ENCODE results near the gene PVALEF. TPM values are rescaled to one million over a fixed set of nuclear protein-coding genes. Genes with fewer than 3 reads are reported as not detected.

The PVALEF gene
- total and polyA plus RNA-seq, 2 of the 8 experiments (the other 6 are each of a cell fraction or from before 2014, with no cell fraction given) = 0.03 TPM; not detected in 1

GRCh38 chr17:81129711-81130367 is 35.5 kb upstream of the PVALEF start:
- H3K23ac ChIP-seq (ENCODE audit: insufficient read length) = no peak overlapping the region
- H2BK120ac ChIP-seq (replicated peaks; ENCODE audit: low read depth, low read length) = no peak overlapping the region
- peaks cover 0 to 11% (median 6%) of the 10 kb centered on the region in 4 experiments; a peak in 3 of 7 replicates for H3K4me1 ChIP-seq (replicated peaks in 1 of 4; ENCODE audit: control insufficient read depth in 3 of 4, insufficient read depth in 4 of 4, low read length in 3 of 4)
- no peak overlapping the region for H3K56ac ChIP-seq (replicated peaks; ENCODE audit: insufficient read length, low read depth, low read length)
- no peak overlapping the region for H3K14ac ChIP-seq (ENCODE audit: insufficient read length)
- H3K79me2 ChIP-seq (ENCODE audit: control insufficient read depth in 1 of 2, insufficient read depth in 2 of 2, low read length in 2 of 2) = no peaks in the 10 kb centered on the region
- H3K4me3 ChIP-seq (ENCODE audit: extremely low read depth in 1 of 4, insufficient read depth in 2 of 4, low read depth in 3 of 4, low read length in 4 of 4) = no peak overlapping the region
- no peak overlapping the region for H4K91ac ChIP-seq (replicated peaks; ENCODE audit: insufficient read length, low read length)
- 90% methylated on average over 14 of the region's 14 CpGs; no CpG with 5 or more reads in 1 of the 2 experiments for WGBS, 2 experiments (ENCODE audit: extremely low coverage in 1 of 2, insufficient coverage in 1 of 2, insufficient read length in 1 of 2, insufficient replicate concordance in 2 of 2, low coverage in 1 of 2, low lambda C conversion rate in 2 of 2, missing lambda C conversion rate in 1 of 2)
- H2BK12ac ChIP-seq (ENCODE audit: low read depth, low read length) = no peak overlapping the region
- no peak for FAIRE-seq
- H2BK20ac ChIP-seq (ENCODE audit: low read length) = no peak overlapping the region
- no peak overlapping the region for H3K9ac ChIP-seq (replicated peaks in 1 of 4; ENCODE audit: extremely low read depth in 1 of 4, low read depth in 3 of 4, low read length in 3 of 4)
- ChIA-PET CTCF (ENCODE audit: partially characterized antibody) (interaction anchor here (0.7 to 1.6 kb wide), 27 partner anchors 8 to 141 kb away, joined by 3 to 8 read pairs (median 3); no protein-coding TSS in a partner anchor), POLR2A (ENCODE audit: partially characterized antibody) (interaction anchor here (1.3 kb wide), 1 partner anchor 10 kb away, joined by 3 read pairs; no protein-coding TSS in a partner anchor)
- H3K4ac ChIP-seq (replicated peaks; ENCODE audit: insufficient read length, low read depth, low read length) = no peak overlapping the region
- no peak overlapping the region for H4K5ac ChIP-seq (ENCODE audit: insufficient read length, low read depth, low read length)
- no peaks in the 10 kb centered on the region for H3K27me3 ChIP-seq (replicated peaks in 1 of 4; ENCODE audit: control insufficient read depth in 3 of 4, extremely low read depth in 1 of 4, insufficient read depth in 3 of 4, low read length in 3 of 4)
- no peak overlapping the region for H3K4me2 ChIP-seq (ENCODE audit: insufficient read depth in 1 of 2, low read depth in 2 of 2, low read length in 2 of 2)
- peaks cover 0 to 2% of the 10 kb centered on the region in 2 experiments for H4K20me1 ChIP-seq (replicated peaks in 1 of 2; ENCODE audit: control insufficient read depth in 1 of 2, insufficient read depth in 2 of 2, low read length in 2 of 2)
- H3K36me3 ChIP-seq (ENCODE audit: control insufficient read depth in 2 of 4, insufficient read depth in 4 of 4, low read length in 3 of 4) = no peaks in the 10 kb centered on the region
- H4K8ac ChIP-seq (ENCODE audit: extremely low read depth, insufficient read depth, low read length) = no peak overlapping the region; the same call in 1 of the 2 replicates
- H3K9me3 ChIP-seq (ENCODE audit: insufficient read depth in 2 of 2, low read depth in 1 of 2, low read length in 1 of 2) = no peaks in the 10 kb centered on the region
- H2BK15ac ChIP-seq (ENCODE audit: low read length) = no peak overlapping the region
- no peak overlapping the region for H3K27ac ChIP-seq (ENCODE audit: low read depth, low read length)
- no peak overlapping the region for H3K18ac ChIP-seq (ENCODE audit: extremely low read depth, low read length)
- no peak overlapping the region for H2AFZ ChIP-seq (ENCODE audit: low read length)
- no peak for DNase-seq (ENCODE audit: low read depth in 1 of 2, low spot score in 2 of 2)
- H2BK5ac ChIP-seq (ENCODE audit: low read depth, low read length) = no peak overlapping the region
- no peaks in the 10 kb centered on the region for H3K79me1 ChIP-seq (ENCODE audit: low read depth, low read length)
- no peaks in the 10 kb centered on the region for H3K23me2 ChIP-seq (ENCODE audit: low read depth, low read length)
- H2AK5ac ChIP-seq (ENCODE audit: low read depth, low read length) = no peak overlapping the region
- TF ChIP-seq POLR2A (IDR thresholded peaks at IDR 0.05; ENCODE audit: control extremely low read depth in 1 of 2, low read depth in 2 of 2, low read length in 2 of 2) = no peak
- TF ChIP-seq KDM4A (IDR thresholded peaks at IDR 0.05; ENCODE audit: low read depth, low read length, severe bottlenecking) = no peak
- TF ChIP-seq RBBP5 (IDR thresholded peaks at IDR 0.05; ENCODE audit: borderline replicate concordance, low read depth, low read length) = no peak
- TF ChIP-seq EGR1 (IDR thresholded peaks at IDR 0.05; ENCODE audit: borderline replicate concordance, low read depth, low read length) = no peak
- no peak for TF ChIP-seq NRF1 (IDR thresholded peaks at IDR 0.05; ENCODE audit: low read depth, low read length)
- no peak for TF ChIP-seq SP1 (IDR thresholded peaks at IDR 0.05; ENCODE audit: low read depth, low read length)
- TF ChIP-seq GABPA (IDR thresholded peaks at IDR 0.05; ENCODE audit: borderline replicate concordance, insufficient read depth, low read length) = no peak
- no peak for TF ChIP-seq SRF (IDR thresholded peaks at IDR 0.05; ENCODE audit: low read depth, low read length)
- TF ChIP-seq EZH2 (IDR thresholded peaks at IDR 0.05; ENCODE audit: low read depth, low read length, severe bottlenecking) = no peak
- no peak for TF ChIP-seq RNF2 (IDR thresholded peaks at IDR 0.05; ENCODE audit: borderline replicate concordance, low read depth, low read length, missing control alignments, poor library complexity, severe bottlenecking)
- TF ChIP-seq ASH2L (IDR thresholded peaks at IDR 0.05; ENCODE audit: low read length) = no peak
- no peak for TF ChIP-seq RXRA (IDR thresholded peaks at IDR 0.05; ENCODE audit: insufficient read depth, low read depth, low read length)
